BJ (cell line): ENCODE measurements around the gene FAM114A2. TPM values are rescaled to one million over a fixed set of nuclear protein-coding genes. Genes with fewer than 3 reads are reported as not detected.

ENCODE experiments used
- CTCF ChIA-PET: fragments of 350-600 bp; formaldehyde crosslinking; extraction: SDS; loops from one replicate; lab custom pipeline; 2021; ENCODE audit warnings: antibody characterized with exemption, inconsistent platforms; lab: Yijun Ruan, JAX
- POLR2A ChIA-PET: fragments of 300-600 bp; sonication (Branson Sonifier 250); formaldehyde crosslinking; extraction: SDS; loops from one replicate; lab custom pipeline; 2021; ENCODE audit warnings: antibody characterized with exemption; lab: Charles Lee
- DNase-seq: peaks from one replicate; pipeline ENCODE4 v3.0.0-alpha.2; 2011; ENCODE audit warnings: low read depth
- H3K27me3 ChIP-seq: 2 replicates; pipeline ENCODE4 v1.6.0; 2011; ENCODE audit warnings: low read length; ENCODE audit not compliant: control insufficient read depth, insufficient read depth
- H3K36me3 ChIP-seq: 2 replicates; pipeline ENCODE4 v1.5.1; 2011; ENCODE audit warnings: low read length; ENCODE audit not compliant: control insufficient read depth, insufficient read depth
- H3K4me3 ChIP-seq: 2 replicates; pipeline ENCODE4 v1.5.1; 2011; ENCODE audit warnings: low read depth, mild to moderate bottlenecking, control low read depth, low read length
- polyA plus RNA-seq: library from polyadenylated mRNA; depleted of rRNA; stranded (reverse); fragments of >200 nt; gene quantifications from 2 replicates; pipeline ENCODE4 v1.2.3, GENCODE V29; 2011
- TF ChIP-seq, protein P1 (sequence below): IDR thresholded peaks from 2 replicates; pipeline ENCODE4 v1.5.1; 2011; ENCODE audit warnings: low read depth, mild to moderate bottlenecking, control low read depth, inconsistent platforms, low read length, moderate library complexity; ENCODE audit not compliant: insufficient read depth

FAM114A2 gene
- polyA plus RNA-seq, 1 experiment, result 12.1 TPM

DNA sequence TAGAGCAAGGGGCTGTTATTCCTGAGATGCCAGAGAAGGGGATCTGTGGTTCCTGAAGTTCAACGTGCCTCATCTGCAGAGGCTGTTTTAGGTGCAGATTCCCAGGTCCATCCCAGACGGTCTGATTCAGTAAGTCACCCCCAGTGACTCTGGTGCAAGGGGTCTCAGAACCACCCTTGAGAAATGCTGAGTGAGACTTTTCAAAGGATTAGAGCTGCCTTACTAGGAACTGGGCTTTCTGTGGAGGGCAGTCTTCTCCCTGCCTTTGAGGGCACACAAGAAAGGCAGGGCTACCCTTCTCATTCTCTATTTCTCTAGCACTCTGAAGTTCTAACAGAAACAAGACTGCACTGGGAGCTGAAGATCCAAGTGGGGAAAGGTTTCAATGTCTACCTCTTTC lies 66.5 kb downstream of the FAM114A2 start:
- Histone ChIP-seq H3K27me3 (peaks cover 3% of the 10 kb centered on the region; the same call in 1 of the 2 replicates), H3K36me3 (no peaks in the 10 kb centered on the region), H3K4me3 (no peak overlapping the region)
- POLR2A ChIA-PET, result no interaction called here
- CTCF ChIA-PET, result interaction anchor here (0.7 to 6.2 kb wide), 2 partner anchors 16 to 668 kb away, joined by 3 to 66 read pairs; no protein-coding TSS in a partner anchor
- DNase-seq, result no peak
- TF ChIP-seq, protein P1, sequence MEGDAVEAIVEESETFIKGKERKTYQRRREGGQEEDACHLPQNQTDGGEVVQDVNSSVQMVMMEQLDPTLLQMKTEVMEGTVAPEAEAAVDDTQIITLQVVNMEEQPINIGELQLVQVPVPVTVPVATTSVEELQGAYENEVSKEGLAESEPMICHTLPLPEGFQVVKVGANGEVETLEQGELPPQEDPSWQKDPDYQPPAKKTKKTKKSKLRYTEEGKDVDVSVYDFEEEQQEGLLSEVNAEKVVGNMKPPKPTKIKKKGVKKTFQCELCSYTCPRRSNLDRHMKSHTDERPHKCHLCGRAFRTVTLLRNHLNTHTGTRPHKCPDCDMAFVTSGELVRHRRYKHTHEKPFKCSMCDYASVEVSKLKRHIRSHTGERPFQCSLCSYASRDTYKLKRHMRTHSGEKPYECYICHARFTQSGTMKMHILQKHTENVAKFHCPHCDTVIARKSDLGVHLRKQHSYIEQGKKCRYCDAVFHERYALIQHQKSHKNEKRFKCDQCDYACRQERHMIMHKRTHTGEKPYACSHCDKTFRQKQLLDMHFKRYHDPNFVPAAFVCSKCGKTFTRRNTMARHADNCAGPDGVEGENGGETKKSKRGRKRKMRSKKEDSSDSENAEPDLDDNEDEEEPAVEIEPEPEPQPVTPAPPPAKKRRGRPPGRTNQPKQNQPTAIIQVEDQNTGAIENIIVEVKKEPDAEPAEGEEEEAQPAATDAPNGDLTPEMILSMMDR, result no peak

DNA sequence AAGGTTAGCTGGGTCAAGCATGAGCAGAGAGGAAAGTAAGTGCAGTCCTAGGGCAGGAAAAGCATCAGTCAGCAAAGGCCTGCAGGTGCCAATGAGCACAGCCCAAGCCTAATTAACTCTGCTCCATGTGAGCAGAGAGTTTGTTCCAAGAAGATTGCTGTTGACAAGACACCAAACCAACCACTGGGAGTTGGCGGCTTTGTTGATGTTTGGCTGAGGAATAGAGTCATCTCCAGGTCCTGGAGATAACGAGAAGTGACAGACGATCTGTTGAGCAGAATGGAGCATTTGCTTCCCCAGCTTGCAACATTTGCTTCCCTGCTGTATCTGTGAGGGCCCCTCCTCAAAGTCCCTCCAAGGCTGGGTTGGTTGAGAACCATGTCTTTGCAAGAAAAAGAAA lies 68.2 kb downstream of the FAM114A2 start:
- TF ChIP-seq, protein P1, result no peak
- Histone ChIP-seq H3K4me3 (no peak overlapping the region), H3K36me3 (no peaks in the 10 kb centered on the region), H3K27me3 (no peaks in the 10 kb centered on the region)
- CTCF ChIA-PET, result interaction anchor here (1.5 kb wide), 1 partner anchor 1438 kb away, joined by 7 read pairs; no protein-coding TSS in a partner anchor
- DNase-seq, result no peak
- POLR2A ChIA-PET, result interaction anchor here (0.6 kb wide), 1 partner anchor 252 kb away, joined by 10 read pairs; no protein-coding TSS in a partner anchor

- TF ChIP-seq, protein P1, result no peak
- no peak overlapping the region for H3K4me3 ChIP-seq
- H3K27me3 ChIP-seq, result no peaks in the 10 kb centered on the region
- ChIA-PET POLR2A (no interaction called here), CTCF (interaction anchor here (0.8 to 2.1 kb wide), 6 partner anchors 209 to 1437 kb away, joined by 3 to 8 read pairs (median 4); no protein-coding TSS in a partner anchor)
- no peaks in the 10 kb centered on the region for H3K36me3 ChIP-seq
- DNase-seq, result no peak
Measured at GRCh38 chr5:153969563-153969895, 69.2 kb downstream of the FAM114A2 start.

GRCh38 chr5:153968761-153969562 lies 69.7 kb downstream of the FAM114A2 start:
- TF ChIP-seq, protein P1, result no peak
- DNase-seq, result no peak
- ChIA-PET POLR2A (no interaction called here), CTCF (interaction anchor here (0.6 to 2.1 kb wide), 8 partner anchors 23 to 1436 kb away, joined by 3 to 8 read pairs (median 4); no protein-coding TSS in a partner anchor)
- no peaks in the 10 kb centered on the region for H3K27me3 ChIP-seq
- H3K36me3 ChIP-seq, result no peaks in the 10 kb centered on the region
- H3K4me3 ChIP-seq, result no peak overlapping the region
